ENCODE measurements around the gene ISCU.

GRCh38 chr12:108559748-108560147, 2.6 kb upstream of the ISCU start:
- TF ChIP-seq CTCF (IDR thresholded peaks at IDR 0.05) (no peak), POLR2A (IDR thresholded peaks at IDR 0.05) (no peak)
